Stimulated activated memory B cell treated with anti-CD40 and anti-IgM and Interleukin-4, amounts not matched to agents 10 μg/mL and 1 μg/mL and 100 μg/mL, for 72 hours (primary cell): Measurements from ENCODE around the gene MAPK14.

Source experiments
- ATAC-seq: fragments of 150-1000 bp; cut with Tn5 transposase; 2 replicates; pipeline ENCODE4 v1.10.0; 2021
- H3K27ac Mint-ChIP-seq: one replicate; pipeline ENCODE4 v1.8.0; 2022; ENCODE audit warnings: mild to moderate bottlenecking, mixed read lengths
- H3K27me3 Mint-ChIP-seq: one replicate; pipeline ENCODE4 v1.8.0; 2022; ENCODE audit warnings: mixed read lengths
- H3K36me3 Mint-ChIP-seq: one replicate; pipeline ENCODE4 v1.8.0; 2022; ENCODE audit warnings: mixed read lengths
- H3K4me1 Mint-ChIP-seq: one replicate; pipeline ENCODE4 v1.8.0; 2022; ENCODE audit warnings: mixed read lengths
- H3K4me3 Mint-ChIP-seq: one replicate; pipeline ENCODE4 v1.8.0; 2022; ENCODE audit warnings: mild to moderate bottlenecking, moderate library complexity, mixed read lengths
- H3K9me3 Mint-ChIP-seq: one replicate; pipeline ENCODE4 v1.8.0; 2022; ENCODE audit warnings: mixed read lengths

Gene MAPK14

DNA sequence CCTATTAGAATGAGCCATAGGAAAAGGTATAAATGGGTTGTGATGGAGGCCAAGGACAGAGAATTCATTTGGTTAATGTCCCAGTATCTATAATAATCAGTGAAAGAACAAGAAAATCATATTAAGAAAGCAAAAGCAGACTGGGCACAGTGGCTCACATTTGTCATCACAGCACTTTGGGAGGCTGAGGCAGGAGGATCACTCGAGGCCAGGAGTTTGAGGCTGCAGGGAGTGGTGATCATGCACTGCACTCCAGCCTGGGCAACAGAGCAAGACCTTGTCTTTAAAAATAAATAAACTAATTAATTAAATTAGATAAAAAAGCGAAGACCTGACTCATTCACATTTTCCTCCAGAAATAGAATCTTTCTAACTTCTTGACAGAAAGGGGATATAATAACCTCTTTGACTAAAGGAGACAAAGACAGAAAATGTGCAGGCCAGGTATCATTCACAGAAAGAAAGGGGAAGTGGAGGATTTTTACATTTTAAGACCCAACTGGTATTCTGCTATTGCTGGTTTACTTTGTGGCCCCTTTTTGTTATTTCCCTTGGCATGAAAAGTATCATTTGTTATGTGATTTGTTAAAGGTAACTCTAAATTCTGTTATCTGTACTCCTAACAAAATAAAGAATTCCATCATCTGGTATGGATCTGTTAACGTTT is 70.8 kb downstream of the MAPK14 start:
- Mint-ChIP-seq H3K4me1 (peaks cover 12% of the 10 kb centered on the region), H3K27ac (peak overlapping the region; percentile 22), H3K4me3 (no peak overlapping the region), H3K36me3 (peaks cover 6% of the 10 kb centered on the region), H3K27me3 (no peaks in the 10 kb centered on the region), H3K9me3 (no peaks in the 10 kb centered on the region)
- ATAC-seq: no peak

DNA sequence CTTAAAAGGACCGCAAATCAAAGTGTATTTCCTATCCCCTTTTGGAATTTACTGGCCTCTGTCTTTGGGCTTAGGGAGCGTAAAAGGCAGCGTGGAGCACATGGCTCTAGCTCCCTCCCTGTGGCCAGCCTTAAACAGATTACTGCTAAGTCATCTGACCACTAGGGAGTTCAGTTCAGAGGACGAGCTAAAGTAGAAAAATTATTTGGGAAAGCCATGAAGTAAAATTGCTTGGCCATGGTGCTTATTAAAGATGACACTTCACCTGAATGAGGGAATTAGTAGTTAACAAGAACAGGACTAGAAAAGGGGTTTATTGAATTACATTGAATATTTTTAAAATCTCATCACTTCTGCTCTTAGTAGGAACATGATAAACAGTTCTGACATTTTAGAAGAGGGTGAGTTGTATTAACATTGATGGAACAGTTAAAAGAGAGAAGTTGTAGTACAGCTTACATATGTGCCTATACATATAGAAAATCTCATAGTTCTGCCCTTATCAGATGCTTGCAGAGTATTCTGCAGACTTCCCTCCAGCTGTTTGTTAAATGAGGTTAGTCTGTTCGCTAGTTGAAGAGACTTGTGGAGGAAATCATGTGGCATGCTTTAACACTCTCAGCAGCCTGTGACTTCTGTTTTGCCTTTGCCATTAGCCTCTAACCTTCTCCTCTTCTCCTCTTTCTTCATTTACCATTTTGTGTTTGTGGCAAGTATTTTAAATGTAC is 71.5 kb downstream of the MAPK14 start:
- Mint-ChIP-seq H3K27ac (peak overlapping the region; percentile 12), H3K36me3 (peaks cover 11% of the 10 kb centered on the region), H3K27me3 (no peaks in the 10 kb centered on the region), H3K4me1 (peaks cover 12% of the 10 kb centered on the region), H3K4me3 (no peak overlapping the region), H3K9me3 (no peaks in the 10 kb centered on the region)
- no peak for ATAC-seq

DNA sequence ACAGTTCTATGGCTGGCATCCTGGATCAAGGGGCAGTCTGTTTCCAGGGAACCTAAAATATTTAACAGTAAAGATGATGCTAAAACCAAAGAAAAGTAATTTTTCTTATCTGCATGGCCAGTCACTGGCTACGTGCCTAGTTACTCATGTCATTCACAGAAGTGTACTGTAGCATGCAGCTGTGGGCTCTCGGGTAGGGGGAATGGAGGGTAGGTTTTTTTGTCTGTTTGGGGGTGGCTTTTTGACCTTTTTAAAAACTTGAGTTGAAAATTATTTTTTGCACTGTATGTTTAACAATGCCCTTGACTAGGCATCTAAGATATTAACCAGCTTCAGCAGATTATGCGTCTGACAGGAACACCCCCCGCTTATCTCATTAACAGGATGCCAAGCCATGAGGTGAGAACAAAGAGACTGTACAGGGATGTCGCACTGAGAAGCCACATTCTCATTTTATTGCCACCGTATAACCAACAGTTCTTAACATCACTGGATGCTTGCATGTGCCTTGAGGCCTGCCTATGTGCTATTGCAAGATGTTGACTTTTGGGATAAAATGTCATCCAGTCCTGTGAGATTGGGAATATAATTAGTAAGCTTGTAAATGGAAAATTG is 72.4 kb downstream of the MAPK14 start:
- ATAC-seq: no peak
- H3K4me3 Mint-ChIP-seq: no peak overlapping the region
- H3K36me3 Mint-ChIP-seq: peaks cover 15% of the 10 kb centered on the region
- H3K27me3 Mint-ChIP-seq: no peaks in the 10 kb centered on the region
- H3K9me3 Mint-ChIP-seq: no peaks in the 10 kb centered on the region
- H3K27ac Mint-ChIP-seq: peak overlapping the region; percentile 12
- H3K4me1 Mint-ChIP-seq: peaks cover 6% of the 10 kb centered on the region

DNA sequence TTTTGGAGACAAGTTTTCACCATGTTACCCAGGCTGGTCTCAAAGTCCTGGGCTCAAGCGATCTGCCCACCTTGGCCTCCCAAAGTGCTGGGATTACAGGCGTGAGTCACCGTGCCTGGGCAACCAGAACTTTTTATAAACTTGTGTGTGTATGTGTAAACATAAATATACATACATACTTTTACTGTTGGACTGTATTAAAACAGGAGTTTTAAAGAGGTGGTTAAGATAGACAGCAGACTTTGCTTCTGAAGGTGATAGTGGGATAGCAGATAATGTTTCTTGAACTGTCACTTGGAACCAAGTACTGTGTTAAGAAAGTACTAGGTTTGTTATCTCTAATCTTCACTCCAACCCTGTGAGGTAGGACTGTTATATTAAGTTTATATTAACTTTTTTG is 74.1 kb downstream of the MAPK14 start:
- Mint-ChIP-seq H3K4me3 (no peak overlapping the region), H3K9me3 (no peaks in the 10 kb centered on the region), H3K36me3 (peaks cover 25% of the 10 kb centered on the region), H3K27me3 (no peaks in the 10 kb centered on the region), H3K4me1 (no peaks in the 10 kb centered on the region), H3K27ac (no peak overlapping the region)
- ATAC-seq: no peak

DNA sequence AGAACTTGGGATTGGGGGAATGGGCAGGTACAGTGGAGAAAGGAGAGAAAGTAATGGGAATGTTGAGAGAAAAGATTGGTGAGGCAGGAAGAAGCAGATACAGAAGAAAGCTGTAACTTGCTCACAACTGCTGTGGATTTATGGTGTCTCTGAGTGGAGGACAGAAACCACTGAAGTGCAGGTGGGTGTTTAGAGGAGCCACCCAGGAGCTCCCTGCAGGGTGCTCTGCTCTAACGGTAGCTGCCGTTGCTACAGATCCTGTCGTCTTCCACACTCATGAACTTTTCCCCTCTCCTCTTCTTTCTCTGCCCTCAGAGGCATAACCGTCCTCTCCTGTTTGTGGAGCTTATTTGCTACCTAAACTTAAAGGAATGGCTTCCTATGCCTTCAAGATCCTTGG is 75.2 kb downstream of the MAPK14 start:
- no peak overlapping the region for H3K4me3 Mint-ChIP-seq
- no peak overlapping the region for H3K27ac Mint-ChIP-seq
- H3K9me3 Mint-ChIP-seq: no peaks in the 10 kb centered on the region
- no peaks in the 10 kb centered on the region for H3K27me3 Mint-ChIP-seq
- peaks cover 32% of the 10 kb centered on the region for H3K36me3 Mint-ChIP-seq
- ATAC-seq: no peak
- peaks cover 1% of the 10 kb centered on the region for H3K4me1 Mint-ChIP-seq

DNA sequence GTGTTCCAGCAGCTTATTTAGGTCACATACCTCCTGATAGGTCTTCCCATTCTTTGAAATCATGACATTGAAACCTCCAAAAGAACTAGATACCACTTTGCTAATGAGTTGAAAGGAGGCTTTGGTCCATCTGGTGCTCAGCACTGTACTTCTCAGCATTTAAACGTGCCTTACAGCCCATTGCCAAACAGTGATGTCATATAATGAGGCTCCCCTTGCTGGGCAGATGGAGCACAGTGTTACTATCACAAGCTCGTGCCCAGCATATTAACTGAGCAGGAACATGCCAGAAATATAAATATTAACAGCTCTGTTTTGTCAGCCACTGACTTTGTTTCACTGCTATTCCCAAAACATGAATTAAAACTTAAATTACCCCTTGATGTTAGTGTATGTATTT is 77.2 kb downstream of the MAPK14 start:
- peaks cover 20% of the 10 kb centered on the region for H3K4me1 Mint-ChIP-seq
- H3K36me3 Mint-ChIP-seq: peaks cover 46% of the 10 kb centered on the region

DNA sequence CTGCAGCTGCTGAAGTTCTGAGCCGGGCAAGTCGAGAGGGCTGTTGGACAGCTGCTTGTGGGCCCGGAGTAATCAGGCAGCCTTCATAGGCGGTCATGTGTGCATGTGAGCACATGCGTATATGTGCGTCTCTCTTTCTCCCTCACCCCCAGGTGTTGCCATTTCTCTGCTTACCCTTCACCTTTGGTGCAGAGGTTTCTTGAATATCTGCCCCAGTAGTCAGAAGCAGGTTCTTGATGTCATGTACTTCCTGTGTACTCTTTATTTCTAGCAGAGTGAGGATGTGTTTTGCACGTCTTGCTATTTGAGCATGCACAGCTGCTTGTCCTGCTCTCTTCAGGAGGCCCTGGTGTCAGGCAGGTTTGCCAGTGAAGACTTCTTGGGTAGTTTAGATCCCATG is 81.5 kb downstream of the MAPK14 start:
- peaks cover 38% of the 10 kb centered on the region for H3K4me1 Mint-ChIP-seq
- no peaks in the 10 kb centered on the region for H3K27me3 Mint-ChIP-seq
- peak overlapping the region; percentile 90 for H3K27ac Mint-ChIP-seq
- H3K4me3 Mint-ChIP-seq: no peak overlapping the region
- peak; percentile 93 for ATAC-seq
- H3K9me3 Mint-ChIP-seq: no peaks in the 10 kb centered on the region
- H3K36me3 Mint-ChIP-seq: peaks cover 35% of the 10 kb centered on the region

More for the DNA sequence above, 77.2 kb downstream of the MAPK14 start:
- Mint-ChIP-seq H3K4me3 (no peak overlapping the region), H3K27ac (no peak overlapping the region), H3K27me3 (no peaks in the 10 kb centered on the region), H3K9me3 (no peaks in the 10 kb centered on the region)
- no peak for ATAC-seq

DNA sequence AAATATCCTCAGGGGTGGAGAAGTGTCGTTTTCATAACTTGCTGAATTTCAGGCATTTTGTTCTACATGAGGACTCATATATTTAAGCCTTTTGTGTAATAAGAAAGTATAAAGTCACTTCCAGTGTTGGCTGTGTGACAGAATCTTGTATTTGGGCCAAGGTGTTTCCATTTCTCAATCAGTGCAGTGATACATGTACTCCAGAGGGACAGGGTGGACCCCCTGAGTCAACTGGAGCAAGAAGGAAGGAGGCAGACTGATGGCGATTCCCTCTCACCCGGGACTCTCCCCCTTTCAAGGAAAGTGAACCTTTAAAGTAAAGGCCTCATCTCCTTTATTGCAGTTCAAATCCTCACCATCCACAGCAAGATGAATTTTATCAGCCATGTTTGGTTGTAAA is 82.4 kb downstream of the MAPK14 start:
- Mint-ChIP-seq H3K4me3 (no peak overlapping the region), H3K4me1 (peaks cover 47% of the 10 kb centered on the region), H3K36me3 (peaks cover 30% of the 10 kb centered on the region), H3K27me3 (no peaks in the 10 kb centered on the region), H3K27ac (peak overlapping the region; percentile 90), H3K9me3 (no peaks in the 10 kb centered on the region)
- ATAC-seq: no peak

DNA sequence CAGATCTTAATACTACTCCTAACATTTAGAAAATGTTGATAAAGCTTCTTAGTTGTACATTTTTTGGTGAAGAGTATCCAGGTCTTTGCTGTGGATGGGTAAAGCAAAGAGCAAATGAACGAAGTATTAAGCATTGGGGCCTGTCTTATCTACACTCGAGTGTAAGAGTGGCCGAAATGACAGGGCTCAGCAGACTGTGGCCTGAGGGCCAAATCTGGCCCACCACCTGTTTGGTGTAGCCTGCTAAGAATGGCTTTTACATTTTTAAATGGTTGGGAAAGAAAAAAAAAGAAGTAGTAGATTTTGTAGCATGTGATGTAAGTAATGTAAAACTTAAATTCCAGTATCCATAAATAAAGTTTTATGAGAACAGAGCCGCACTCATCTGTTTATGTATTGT is 83.3 kb downstream of the MAPK14 start:
- peak overlapping the region; percentile 90 for H3K27ac Mint-ChIP-seq
- no peak overlapping the region for H3K4me3 Mint-ChIP-seq
- ATAC-seq: no peak
- H3K4me1 Mint-ChIP-seq: peaks cover 54% of the 10 kb centered on the region
- H3K9me3 Mint-ChIP-seq: no peaks in the 10 kb centered on the region
- H3K36me3 Mint-ChIP-seq: peaks cover 22% of the 10 kb centered on the region
- no peaks in the 10 kb centered on the region for H3K27me3 Mint-ChIP-seq

DNA sequence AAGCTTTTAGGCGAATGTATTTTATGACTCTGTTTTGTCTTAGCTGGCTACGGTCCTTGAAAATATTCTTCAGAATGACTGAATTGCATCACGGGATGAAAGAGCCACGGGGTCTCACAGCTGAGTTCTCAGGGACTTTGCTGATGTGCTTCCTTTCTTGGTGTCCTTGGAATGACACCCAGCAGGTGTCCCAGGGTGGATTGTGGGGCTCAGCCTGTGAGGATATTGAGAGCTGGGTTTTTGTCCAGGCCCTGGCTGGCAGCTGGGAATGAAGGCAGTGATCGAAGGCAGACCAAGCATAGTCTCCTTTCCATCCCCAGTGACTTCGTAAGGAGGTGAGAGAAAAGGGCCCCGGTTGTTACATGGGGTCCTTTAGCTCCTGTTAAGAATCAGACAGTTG is 83.9 kb downstream of the MAPK14 start:
- Mint-ChIP-seq H3K4me1 (peaks cover 59% of the 10 kb centered on the region), H3K36me3 (peaks cover 23% of the 10 kb centered on the region), H3K27ac (peak overlapping the region; percentile 90), H3K4me3 (no peak overlapping the region), H3K27me3 (no peaks in the 10 kb centered on the region), H3K9me3 (no peaks in the 10 kb centered on the region)
- no peak for ATAC-seq

DNA sequence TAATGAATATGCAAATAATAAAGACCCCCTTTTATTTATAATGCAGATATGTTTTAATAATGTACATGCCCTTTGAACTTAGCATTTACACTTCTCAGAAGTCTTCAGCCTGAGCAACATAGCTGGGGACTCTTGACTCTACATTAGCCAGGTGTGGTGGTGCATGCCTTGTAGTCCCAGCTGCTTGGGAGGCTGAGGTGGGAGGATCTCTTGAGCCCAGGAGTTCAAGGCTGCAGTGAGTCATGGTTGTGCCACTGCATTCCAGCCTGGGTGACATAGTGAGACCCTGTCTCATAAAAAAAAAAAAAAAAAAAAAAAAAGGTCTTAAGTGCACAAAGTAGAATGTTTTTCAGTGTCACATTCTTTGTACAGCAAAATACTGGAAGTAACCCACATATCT is 85.4 kb downstream of the MAPK14 start:
- Mint-ChIP-seq H3K27me3 (no peaks in the 10 kb centered on the region), H3K4me1 (peaks cover 72% of the 10 kb centered on the region), H3K27ac (peak overlapping the region; percentile 90), H3K9me3 (no peaks in the 10 kb centered on the region), H3K36me3 (peaks cover 24% of the 10 kb centered on the region), H3K4me3 (no peak overlapping the region)
- no peak for ATAC-seq

DNA sequence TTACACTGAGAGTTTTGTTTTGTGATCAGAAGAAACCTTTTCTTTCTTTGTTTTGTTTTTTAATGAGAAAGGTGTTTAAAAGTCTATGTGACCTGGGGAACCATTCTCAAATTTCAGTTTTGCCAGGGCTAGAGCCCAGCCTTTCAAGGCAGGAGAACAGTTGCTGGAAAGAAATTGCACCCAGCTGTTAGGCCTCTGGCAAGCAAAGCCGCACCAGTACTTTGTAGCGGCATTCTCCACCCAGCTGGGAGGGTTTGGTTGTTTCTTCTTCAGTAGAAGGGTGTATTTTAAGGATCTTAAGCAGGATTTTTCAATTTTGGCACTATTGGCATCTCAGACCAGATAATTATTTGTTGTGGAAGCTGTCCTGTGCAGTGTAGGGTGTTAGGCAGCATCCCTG is 86.1 kb downstream of the MAPK14 start:
- peak overlapping the region; percentile 50 for H3K27ac Mint-ChIP-seq
- peaks cover 72% of the 10 kb centered on the region for H3K4me1 Mint-ChIP-seq
- no peak for ATAC-seq
- H3K27me3 Mint-ChIP-seq: no peaks in the 10 kb centered on the region
- H3K36me3 Mint-ChIP-seq: peaks cover 20% of the 10 kb centered on the region
- no peaks in the 10 kb centered on the region for H3K9me3 Mint-ChIP-seq
- H3K4me3 Mint-ChIP-seq: no peak overlapping the region

DNA sequence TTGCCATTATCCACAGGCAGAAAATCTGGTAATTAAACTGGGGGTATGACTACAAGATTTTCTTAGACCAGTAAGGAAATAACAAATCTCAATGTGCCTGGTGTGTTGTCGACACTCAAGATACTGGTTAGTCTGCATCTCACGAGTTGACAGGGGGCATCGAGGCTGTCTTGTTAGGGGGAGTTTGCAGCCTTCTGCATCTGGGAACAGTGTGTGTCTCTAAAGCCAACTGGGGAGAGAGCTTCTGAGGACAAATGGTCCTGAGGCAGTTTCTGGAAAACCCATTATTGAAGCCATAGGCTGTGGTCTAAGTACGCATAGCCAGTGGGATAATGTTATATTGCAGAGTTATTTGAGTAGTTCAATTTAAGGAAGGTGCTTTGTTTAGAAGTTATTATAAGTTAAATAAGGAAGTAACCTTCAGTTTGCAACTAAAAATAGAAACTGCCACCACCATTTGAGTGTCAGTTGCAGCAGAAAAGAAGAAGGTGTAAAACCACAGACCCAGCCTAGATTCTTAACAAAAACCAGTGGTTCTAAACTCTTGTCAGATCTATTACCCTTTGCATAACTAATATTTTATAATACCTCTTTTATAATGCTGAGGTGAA is 87.3 kb downstream of the MAPK14 start:
- H3K27ac Mint-ChIP-seq: peak overlapping the region; percentile 50
- ATAC-seq: peak; percentile 83
- peak overlapping the region; percentile 30 for H3K4me3 Mint-ChIP-seq
- peaks cover 73% of the 10 kb centered on the region for H3K4me1 Mint-ChIP-seq
- H3K9me3 Mint-ChIP-seq: no peaks in the 10 kb centered on the region
- H3K36me3 Mint-ChIP-seq: peaks cover 22% of the 10 kb centered on the region
- no peaks in the 10 kb centered on the region for H3K27me3 Mint-ChIP-seq

DNA sequence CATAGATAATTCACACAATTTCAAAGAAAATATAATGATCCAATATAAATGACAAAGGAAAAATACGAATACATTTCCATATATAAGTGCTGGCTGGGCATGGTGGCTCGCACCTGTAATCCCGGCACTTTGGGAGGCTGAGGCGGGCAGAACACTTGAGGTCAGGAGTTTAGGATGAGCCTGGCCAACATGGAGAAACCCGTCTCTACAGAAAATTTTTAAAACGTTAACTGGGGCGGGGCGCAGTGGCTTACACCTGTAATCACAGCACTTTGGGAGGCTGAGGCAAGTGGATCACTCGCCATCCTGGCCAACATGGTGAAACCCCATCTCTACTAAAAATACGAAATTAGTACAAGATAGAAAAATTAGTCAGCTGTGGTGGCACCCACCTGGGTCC is 87.8 kb downstream of the MAPK14 start:
- H3K9me3 Mint-ChIP-seq: no peaks in the 10 kb centered on the region
- peak overlapping the region; percentile 50 for H3K27ac Mint-ChIP-seq
- H3K4me3 Mint-ChIP-seq: peak overlapping the region; percentile 39
- H3K4me1 Mint-ChIP-seq: peaks cover 78% of the 10 kb centered on the region
- H3K27me3 Mint-ChIP-seq: no peaks in the 10 kb centered on the region
- no peak for ATAC-seq
- H3K36me3 Mint-ChIP-seq: peaks cover 22% of the 10 kb centered on the region

DNA sequence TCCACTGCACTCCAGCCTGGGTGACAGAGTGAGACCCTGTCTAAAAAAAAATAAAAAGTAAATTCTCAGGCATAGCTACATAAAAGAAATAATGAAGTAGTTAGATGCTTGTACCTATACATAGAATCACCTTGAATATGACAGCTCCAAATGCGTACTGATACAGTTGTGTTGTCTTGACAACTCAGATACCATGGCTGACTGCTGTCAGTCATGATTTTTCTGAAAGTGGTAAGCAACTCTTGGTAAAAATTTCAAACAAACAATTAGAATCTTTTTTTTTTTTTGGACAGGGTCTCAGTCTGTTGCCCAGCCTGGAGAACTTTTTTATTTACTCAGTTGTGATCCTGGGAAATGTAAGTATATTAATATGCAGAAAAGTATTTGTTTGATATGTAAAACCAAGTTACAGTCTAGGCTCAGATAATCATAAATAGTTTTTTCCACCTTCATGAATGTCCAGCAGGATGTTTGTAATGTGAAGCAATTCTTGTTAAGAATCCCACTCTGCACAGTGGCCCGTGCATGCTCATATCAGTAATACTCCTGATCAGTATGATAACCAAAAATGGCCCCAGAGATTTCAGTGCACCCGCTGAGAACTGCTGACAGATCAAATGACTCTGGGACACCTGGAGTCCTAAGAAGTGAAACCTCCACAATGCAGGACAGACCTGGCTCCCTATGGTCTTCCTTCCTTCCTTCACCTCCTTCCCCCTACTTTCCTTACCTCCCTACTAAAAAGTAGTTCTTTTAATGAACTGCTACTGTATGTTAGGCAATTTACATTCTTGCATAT is 88.7 kb downstream of the MAPK14 start:
- Mint-ChIP-seq H3K4me1 (peaks cover 87% of the 10 kb centered on the region), H3K9me3 (no peaks in the 10 kb centered on the region), H3K4me3 (no peak overlapping the region), H3K27ac (peak overlapping the region; percentile 50), H3K36me3 (peaks cover 22% of the 10 kb centered on the region), H3K27me3 (no peaks in the 10 kb centered on the region)
- ATAC-seq: no peak
